HG03432 (cell line): ENCODE data around the gene ARHGEF11.

Source experiments
- ATAC-seq: cut with Tn5 transposase; IDR thresholded peaks from one replicate; pipeline ENCODE4 v1.9.1; 2021; ENCODE audit warnings: mild to moderate bottlenecking, moderate library complexity; ENCODE audit not compliant: unreplicated experiment

Gene ARHGEF11

GRCh38 chr1:157001304-157001703 lies 44.2 kb downstream of the ARHGEF11 start:
- ATAC-seq: no peak

DNA sequence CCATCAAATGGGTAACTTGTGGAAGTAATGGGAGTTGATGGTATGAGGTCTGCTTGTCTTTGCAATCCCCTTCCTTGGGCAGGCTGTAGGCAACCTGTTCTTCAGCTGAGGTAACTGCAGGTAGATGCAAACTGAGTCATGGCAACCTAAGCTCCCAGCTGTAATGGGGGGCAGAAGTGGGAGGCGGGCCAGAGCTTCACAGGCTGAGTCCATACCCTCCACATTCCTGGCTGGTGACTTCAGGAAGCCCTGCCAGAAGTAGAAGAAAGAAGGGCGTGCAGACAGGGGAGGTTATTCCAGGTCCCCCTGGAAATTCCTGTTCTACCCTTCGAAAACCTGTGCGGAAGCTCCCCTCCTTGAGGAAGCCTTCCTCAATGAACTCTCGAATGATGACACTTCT lies 44.9 kb downstream of the ARHGEF11 start:
- ATAC-seq: no peak

DNA sequence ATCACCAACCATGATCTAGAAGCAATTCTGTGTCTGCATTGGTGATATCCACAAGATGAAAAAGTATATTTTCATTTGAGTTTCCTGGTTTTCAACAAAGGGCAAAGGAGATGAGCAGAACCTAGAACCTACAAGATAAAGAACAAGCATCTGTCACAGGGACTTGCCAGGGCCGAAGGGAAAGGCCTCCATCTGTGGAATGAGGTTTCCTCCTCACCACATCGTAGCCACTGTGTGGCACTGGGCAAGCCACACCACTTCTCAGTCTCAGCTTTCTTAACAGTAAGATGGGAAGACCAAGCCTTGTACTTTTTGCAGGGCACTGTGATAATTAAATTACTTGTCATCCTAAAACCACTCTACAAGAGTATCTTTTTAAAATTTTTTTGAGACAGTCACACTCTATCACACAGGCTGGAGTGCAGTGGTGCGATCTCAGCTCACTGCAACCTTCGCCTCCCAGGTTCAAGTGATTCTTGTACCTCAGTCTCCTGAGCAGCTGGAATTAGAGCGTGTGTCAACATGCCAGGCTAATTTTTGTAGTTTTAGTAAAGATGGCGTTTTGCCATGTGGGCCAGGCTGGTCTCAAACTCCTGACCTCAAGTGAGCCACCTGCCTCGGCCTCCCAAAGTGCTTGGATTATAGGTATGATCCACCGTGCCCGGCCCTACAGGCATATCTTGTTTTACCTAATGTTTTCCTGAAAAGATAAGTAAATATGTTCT lies 45.8 kb downstream of the ARHGEF11 start:
- no peak for ATAC-seq

GRCh38 chr1:156998840-156999500 lies 46.6 kb downstream of the ARHGEF11 start:
- no peak for ATAC-seq

GRCh38 chr1:156998301-156998700 lies 47.2 kb downstream of the ARHGEF11 start:
- no peak for ATAC-seq

GRCh38 chr1:156995412-156995811 lies 50.1 kb downstream of the ARHGEF11 start:
- ATAC-seq: no peak

DNA sequence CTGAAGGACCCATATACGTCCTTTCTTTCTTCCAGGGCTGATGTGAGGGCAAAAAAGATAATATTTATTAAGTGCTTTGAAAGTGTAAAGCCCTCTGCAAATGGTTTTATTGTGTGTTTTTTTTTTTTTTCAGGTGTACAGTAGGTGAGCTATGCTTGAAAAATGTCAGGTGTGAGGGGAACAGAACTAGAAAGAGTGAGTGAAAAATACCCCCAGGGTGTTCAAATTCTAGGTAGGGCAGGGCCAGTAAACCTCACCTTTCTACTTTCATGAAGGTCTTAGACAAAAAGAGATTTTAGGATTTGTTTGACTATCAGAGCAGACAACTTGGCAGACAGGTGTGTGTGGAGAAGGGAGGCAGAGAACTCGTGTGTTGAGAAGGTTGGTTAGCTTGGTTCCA lies 51.3 kb downstream of the ARHGEF11 start:
- no peak for ATAC-seq

GRCh38 chr1:156993426-156994147 lies 52.0 kb downstream of the ARHGEF11 start:
- ATAC-seq: no peak

GRCh38 chr1:156992215-156992614 lies 53.3 kb downstream of the ARHGEF11 start:
- ATAC-seq: no peak

GRCh38 chr1:156987715-156988114 lies 57.8 kb downstream of the ARHGEF11 start:
- ATAC-seq: no peak

DNA sequence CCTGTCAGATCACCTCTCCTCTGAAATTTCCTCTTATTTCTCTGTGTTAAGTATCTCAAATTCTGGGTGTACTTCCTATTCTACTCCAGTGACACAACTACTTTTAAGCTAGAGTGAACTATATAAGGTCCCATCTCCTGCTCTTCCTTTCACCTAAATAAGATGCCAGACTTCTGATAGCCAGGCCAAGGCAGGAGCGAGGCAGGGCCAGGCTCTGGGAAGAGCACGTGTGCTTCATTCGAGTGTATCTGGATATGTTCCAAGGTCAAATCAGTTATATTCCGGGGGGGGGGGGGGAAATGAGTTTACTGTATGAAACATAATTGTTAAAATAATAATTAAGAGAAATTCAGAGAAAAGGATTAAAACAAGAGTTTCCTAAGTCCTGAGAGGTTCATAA lies 65.0 kb downstream of the ARHGEF11 start:
- no peak for ATAC-seq

DNA sequence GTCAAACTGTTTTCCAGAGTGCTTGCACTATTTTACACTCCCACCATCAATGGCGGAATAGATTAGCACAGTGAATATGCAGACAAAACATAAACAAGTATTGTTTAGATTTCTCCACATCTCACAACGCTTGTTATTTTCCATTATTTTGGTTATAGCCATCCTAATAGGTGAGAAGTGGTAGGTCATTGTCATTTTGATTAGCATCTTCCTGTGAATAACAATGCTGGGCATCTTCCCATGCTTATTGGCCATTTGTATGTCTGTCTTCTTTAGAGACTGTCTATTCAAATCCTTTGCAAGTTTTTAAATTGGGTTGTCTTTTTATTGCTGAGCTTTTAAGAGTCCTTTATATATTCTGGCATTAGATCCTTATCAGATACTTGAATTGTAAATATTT lies 70.5 kb downstream of the ARHGEF11 start:
- ATAC-seq: no peak

GRCh38 chr1:156973417-156973816 lies 72.1 kb downstream of the ARHGEF11 start:
- ATAC-seq: no peak

- no peak for ATAC-seq
Measured at GRCh38 chr1:156970017-156970416, 75.5 kb downstream of the ARHGEF11 start.

DNA sequence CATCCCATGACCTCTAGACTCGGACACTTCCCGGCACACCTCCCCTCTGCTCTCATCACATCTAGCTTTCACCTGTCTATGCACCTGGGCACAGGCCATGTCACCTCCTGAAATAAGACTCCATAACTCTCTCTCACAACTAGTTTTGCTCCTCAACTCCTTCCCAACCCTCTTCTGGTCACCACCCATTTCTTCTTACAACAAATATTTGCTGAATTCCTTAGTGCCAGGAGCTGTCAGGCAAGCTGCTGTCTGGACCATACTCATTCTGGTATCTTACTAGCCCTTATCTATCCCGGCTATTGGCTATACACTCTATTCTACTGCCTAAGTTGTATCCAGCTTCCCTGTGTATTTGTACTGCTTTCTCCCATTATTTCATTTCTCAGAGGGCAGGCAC lies 76.0 kb downstream of the ARHGEF11 start:
- no peak for ATAC-seq

DNA sequence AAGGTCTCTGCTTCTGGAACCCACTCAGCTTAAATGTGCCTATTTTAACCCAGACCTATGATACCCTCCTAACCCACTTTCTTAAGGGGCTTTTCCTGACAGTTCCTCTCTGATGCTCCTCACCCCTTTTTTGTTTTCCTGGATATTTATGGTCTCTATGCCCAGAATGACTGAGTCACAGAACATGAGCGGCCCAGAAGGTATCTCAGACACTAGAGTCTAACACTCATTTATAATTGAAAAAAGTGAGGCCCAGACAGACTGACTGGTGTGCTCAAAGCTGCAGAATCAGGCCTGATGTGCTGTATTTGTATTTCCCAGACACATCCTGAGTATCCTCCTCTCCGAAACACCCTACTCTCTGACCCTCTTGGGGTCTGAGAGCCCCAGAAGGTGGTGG lies 81.1 kb downstream of the ARHGEF11 start:
- ATAC-seq: no peak

DNA sequence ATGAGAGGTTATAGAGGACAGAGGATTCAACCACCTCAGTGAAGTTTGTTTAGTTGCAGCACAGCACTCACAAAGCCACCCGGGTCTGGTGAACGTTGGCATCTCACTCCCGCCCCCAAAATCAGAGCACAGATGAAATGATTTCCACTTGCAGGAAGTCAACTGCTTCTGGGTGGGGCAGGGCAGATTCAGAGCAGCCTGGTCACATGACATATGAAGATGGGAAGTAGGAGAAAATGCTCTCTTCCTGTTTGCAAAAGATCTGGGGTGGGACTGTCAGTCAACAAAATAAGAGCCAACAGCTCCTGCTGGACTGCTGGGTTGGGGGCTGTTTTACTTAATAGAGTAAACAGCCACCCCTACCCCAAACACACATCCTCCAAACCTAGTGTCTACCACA lies 81.9 kb downstream of the ARHGEF11 start:
- ATAC-seq: no peak

DNA sequence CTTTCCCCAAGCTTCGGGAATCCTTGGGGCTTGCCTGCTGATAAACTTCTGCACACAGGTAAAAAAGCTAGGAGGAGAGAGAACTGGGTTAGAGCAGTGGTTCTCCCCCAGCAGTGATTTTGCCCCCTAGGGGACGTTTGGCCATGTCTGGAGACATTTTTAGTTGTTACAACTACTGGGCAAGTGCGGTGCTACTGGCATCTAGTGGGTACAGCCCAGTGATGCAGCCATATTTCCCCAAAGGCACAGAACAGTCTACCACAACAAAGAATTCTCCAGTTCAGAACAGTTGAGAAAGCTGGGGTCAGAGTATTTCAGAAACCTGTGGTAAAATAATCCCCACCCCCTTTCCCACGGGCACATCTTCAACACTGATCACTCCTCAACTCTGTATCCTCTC lies 83.8 kb downstream of the ARHGEF11 start:
- no peak for ATAC-seq

DNA sequence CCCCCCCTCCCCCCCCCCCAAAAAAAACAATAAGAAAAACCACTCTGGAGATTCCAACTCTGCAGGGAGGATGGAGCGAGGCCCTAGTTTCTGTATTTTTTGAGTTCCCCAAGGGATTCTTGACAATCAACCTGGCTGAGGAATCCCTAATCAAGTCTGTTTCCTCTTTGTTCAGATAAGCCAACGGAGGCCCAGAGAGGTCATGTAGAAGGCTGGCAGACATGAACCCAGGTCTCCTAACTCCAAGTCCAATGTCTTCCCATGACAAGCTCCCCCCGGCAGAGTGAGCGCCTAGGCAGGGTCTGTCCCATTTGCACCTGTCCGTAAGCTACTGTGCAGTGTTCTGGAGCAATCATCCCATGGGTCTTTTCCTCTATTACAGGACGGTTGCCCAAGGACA lies 85.6 kb downstream of the ARHGEF11 start:
- no peak for ATAC-seq

DNA sequence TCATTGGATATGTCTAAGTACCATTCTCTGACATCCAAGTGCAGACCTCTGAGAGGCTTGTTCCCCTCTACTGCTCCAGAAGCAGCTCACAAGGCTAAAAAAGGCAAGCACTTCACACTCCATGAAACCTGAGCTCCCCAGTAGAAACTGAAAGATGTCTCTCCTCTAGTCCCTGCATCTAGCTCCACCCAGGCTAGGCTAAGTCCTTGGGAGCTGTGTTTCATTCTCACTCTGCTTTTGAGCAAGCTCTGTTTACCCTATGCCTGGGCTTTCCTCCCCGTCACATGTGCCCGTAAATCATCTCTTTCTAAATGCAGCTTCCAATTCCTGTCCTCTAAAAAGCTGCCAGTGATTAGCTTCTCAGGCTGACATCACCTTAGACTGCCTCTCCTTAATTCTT lies 86.1 kb downstream of the ARHGEF11 start:
- ATAC-seq: no peak

GRCh38 chr1:156958247-156958714 lies 87.3 kb downstream of the ARHGEF11 start:
- no peak for ATAC-seq

- ATAC-seq: no peak
Measured at GRCh38 chr1:156957634-156958033, 87.9 kb downstream of the ARHGEF11 start.
